GM13976 (cell line): Measurements from ENCODE around the gene KRT3.

ENCODE experiments used
- DNase-seq: peaks from one replicate; pipeline ENCODE4 v3.0.0; 2012; ENCODE audit warnings: low spot score
- CTCF ChIP-seq: IDR thresholded peaks from 2 replicates; pipeline ENCODE4 v1.5.1; 2012; ENCODE audit warnings: borderline replicate concordance, mild to moderate bottlenecking; ENCODE audit not compliant: insufficient read depth; ENCODE audit errors: extremely low read depth, missing control alignments, control extremely low read depth
- in situ Hi-C: fragments of 300-500 bp; cut with MboI; formaldehyde crosslinking; loops from one replicate; pipeline ENCODE4 v1.12.0; 2022; ENCODE audit warnings: low sequenced_read_pairs, mixed read lengths, inconsistent platforms; ENCODE audit not compliant: unreplicated experiment

Gene KRT3

GRCh38 chr12:52772772-52773171 is 23.1 kb downstream of the KRT3 start:
- TF ChIP-seq CTCF: no peak
- no peak for DNase-seq
- in situ Hi-C loops: no loop called here

- in situ Hi-C loops: no loop called here
- no peak for TF ChIP-seq CTCF
- DNase-seq: no peak
Measured at GRCh38 chr12:52772188-52772587, 23.7 kb downstream of the KRT3 start.

- TF ChIP-seq CTCF: no peak
- DNase-seq: no peak
- in situ Hi-C loops: no loop called here
Measured at GRCh38 chr12:52771505-52771904, 24.4 kb downstream of the KRT3 start.

GRCh38 chr12:52771088-52771487 is 24.8 kb downstream of the KRT3 start:
- in situ Hi-C loops: no loop called here
- no peak for TF ChIP-seq CTCF
- DNase-seq: no peak

- TF ChIP-seq CTCF: no peak
- in situ Hi-C loops: no loop called here
- no peak for DNase-seq
Measured at GRCh38 chr12:52769946-52770345, 26.0 kb downstream of the KRT3 start.

GRCh38 chr12:52769354-52769753 is 26.6 kb downstream of the KRT3 start:
- in situ Hi-C loops: no loop called here
- no peak for TF ChIP-seq CTCF
- DNase-seq: no peak
